ENCODE measurements around the gene PHACTR4. TPM values are rescaled to one million over a fixed set of nuclear protein-coding genes. Genes with fewer than 3 reads are reported as not detected.
"Not testable (repeated sequence)": the region's sequence is repeated elsewhere in the genome, so short reads cannot be mapped to it uniquely, and the experiment has no call there.

The PHACTR4 gene
- total RNA-seq, 2 donors from 2014 or later, result 14.5 to 32.6 TPM

DNA sequence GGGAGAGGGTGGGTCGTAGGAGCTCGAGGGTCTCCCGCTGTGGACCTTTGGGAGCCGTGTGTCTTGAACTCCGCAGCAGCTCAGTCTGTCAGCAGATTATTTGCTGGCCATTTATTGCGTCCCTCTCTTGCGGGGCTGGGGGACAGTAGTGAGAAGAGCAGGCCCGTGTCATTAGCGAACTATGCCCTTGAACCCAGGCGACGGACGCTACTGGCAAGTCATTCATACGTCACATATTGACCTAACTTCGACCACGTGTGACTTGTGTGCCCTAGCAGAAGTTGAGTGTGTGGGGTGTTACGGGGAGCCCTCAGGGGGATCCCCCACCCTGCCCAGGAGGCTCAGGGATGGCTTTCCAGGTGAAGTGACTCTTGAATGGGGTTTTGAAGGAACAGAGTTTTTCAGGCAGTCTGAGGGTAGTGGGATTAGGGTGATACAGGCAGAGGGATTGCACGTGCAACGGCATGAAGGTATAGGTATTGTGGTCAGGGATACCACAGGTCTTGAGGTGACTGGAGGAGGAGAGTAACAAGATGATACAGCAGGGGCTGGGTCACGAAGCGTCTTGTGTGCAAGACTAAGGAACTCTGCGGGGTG, 149.3 kb downstream of the PHACTR4 start:
- Histone ChIP-seq H3K27ac (peak overlapping the region; percentile 77 to 93 (median 87)), H3K27me3 (no peaks in the 10 kb centered on the region), H3K9me3 (no peaks in the 10 kb centered on the region), H3K36me3 (replicated peaks in 1 of 2; ENCODE audit: insufficient read depth in 1 of 2, low read depth in 2 of 2) (no peaks in the 10 kb centered on the region), H3K4me3 (peak overlapping the region in 1 of 2 donors; percentile 1), H3K4me1 (peaks cover 27% of the 10 kb centered on the region)
- peak in 1 of 4 donors; percentile 34 for DNase-seq
- no peak for ATAC-seq
- TF ChIP-seq, protein P1, sequence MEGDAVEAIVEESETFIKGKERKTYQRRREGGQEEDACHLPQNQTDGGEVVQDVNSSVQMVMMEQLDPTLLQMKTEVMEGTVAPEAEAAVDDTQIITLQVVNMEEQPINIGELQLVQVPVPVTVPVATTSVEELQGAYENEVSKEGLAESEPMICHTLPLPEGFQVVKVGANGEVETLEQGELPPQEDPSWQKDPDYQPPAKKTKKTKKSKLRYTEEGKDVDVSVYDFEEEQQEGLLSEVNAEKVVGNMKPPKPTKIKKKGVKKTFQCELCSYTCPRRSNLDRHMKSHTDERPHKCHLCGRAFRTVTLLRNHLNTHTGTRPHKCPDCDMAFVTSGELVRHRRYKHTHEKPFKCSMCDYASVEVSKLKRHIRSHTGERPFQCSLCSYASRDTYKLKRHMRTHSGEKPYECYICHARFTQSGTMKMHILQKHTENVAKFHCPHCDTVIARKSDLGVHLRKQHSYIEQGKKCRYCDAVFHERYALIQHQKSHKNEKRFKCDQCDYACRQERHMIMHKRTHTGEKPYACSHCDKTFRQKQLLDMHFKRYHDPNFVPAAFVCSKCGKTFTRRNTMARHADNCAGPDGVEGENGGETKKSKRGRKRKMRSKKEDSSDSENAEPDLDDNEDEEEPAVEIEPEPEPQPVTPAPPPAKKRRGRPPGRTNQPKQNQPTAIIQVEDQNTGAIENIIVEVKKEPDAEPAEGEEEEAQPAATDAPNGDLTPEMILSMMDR (IDR thresholded peaks at IDR 0.05), result no peak
- TF ChIP-seq POLR2A (IDR thresholded peaks at IDR 0.05), result no peak
- WGBS, 2 donors, result 11 to 20% methylated on average over 11 to 21 of the region's 21 CpGs
- intact Hi-C loops (cut with DNase I), result loop anchor here (5.0 kb wide), 1 partner anchor 83 kb away; no protein-coding TSS in a partner anchor

DNA sequence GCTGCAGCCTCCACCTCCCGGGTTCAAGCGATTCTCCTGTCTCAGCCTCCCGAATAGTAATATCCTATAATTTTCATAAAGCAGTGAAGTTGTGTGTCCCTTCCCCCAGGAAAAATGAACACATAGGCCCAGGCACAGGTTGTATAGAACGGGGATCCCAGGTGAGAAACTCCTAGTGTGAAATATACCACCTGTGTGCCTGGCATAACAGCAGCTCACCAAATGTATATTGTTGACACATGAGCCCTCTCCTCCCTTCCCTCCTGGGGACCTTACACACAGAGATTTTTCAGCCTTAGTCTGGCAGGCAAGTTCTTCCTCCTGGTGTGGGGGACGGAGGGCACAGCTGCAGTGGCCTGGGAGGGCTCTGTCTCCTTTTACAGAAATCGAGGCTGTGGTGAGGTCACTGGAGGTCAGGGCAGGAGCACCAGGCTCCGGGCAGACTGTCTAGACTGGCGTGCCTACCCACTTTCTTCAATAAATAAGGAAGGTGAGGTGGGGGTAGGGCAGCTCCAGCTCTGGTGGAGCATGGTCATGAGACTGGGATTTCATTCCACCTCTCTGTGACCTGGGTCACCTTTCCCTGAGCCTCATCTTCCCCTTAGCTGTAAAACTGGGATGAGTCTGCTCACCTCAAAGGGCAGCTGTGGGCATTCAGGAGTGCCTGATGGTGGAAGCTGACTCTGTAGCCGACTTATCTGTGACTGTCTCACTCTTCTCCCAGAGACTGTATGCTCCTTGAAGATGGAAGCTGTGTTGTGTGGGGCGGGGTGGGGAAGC, 150.6 kb downstream of the PHACTR4 start:
- Histone ChIP-seq H3K9me3 (no peaks in the 10 kb centered on the region), H3K36me3 (replicated peaks in 1 of 2; ENCODE audit: insufficient read depth in 1 of 2, low read depth in 2 of 2) (no peaks in the 10 kb centered on the region), H3K27me3 (no peaks in the 10 kb centered on the region), H3K4me3 (no peak overlapping the region), H3K4me1 (peaks cover 27% of the 10 kb centered on the region), H3K27ac (peak overlapping the region in 1 of 4 donors; percentile 36)
- WGBS, 2 donors, result 33 to 52% methylated on average over 6 to 10 of the region's 10 CpGs
- intact Hi-C loops (cut with DNase I), result loop anchor here (5.0 kb wide), 1 partner anchor 82 kb away; no protein-coding TSS in a partner anchor
- TF ChIP-seq, protein P1 (IDR thresholded peaks at IDR 0.05), result no peak
- TF ChIP-seq POLR2A (IDR thresholded peaks at IDR 0.05), result no peak
- ATAC-seq (no peak), DNase-seq (peak in 3 of 4 donors; percentile 41 to 69 (median 67))

DNA sequence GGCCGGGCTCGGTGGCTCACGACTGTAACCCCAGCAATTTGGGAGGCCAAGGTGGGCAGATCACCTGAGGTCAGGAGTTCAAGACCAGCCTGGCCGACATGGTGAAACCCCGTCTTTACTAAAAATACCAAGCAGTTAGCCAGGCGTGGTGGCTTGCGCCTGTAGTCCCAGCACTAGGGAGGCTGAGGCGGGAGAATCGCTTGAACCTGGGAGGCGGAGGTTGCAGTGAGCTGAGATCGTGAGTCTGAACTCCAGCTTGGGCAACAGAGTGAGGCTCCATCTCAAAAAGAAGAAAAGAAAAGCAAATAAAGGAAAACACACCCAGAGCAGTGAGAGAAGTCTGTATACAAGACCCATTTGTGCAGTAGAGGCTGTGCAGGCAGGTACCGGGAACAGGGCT, 151.3 kb downstream of the PHACTR4 start:
- ATAC-seq; H3K4me3 ChIP-seq; DNase-seq; H3K27me3 ChIP-seq; intact Hi-C loops (cut with DNase I); H3K36me3 ChIP-seq (replicated peaks in 1 of 2; ENCODE audit: insufficient read depth in 1 of 2, low read depth in 2 of 2); H3K27ac ChIP-seq; H3K9me3 ChIP-seq: not testable (repeated sequence)
- peaks cover 27% of the 10 kb centered on the region for H3K4me1 ChIP-seq
- WGBS, 2 donors, result 93 to 100% methylated on average over 9 to 12 of the region's 12 CpGs

DNA sequence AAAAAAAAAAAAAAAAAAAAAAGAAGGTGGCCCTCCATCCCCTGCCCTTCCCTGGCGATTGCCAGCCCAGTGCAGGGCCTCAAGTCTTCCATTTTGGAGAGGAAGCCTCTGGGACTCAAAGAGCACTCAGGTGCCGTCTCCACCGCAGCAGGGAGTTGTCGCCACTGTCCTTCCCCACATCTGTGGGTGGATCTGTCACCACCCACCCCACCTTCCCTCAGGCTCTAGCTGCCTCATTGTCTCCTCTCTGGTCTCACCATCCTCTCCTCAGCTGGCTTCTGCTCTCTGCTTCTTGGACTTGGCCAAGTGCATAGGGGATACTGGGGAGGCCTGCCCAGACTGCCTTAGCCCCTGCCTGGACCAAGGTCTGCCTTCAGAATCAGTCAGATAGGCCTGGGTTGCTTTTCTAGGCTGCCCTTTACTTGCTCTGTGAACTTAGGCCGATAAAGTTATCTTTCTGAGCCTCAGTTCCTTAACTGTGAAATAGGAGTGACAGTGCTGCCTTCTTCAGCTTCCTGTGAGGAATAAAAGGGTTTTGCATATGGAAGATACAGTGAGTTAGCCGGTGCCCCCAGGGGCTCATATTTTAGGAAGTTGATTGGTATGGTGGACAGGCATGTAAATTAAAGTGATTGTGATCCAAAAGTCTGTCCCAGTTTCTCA, 152.1 kb downstream of the PHACTR4 start:
- Histone ChIP-seq H3K4me3 (no peak overlapping the region), H3K27ac (no peak overlapping the region), H3K36me3 (replicated peaks in 1 of 2; ENCODE audit: insufficient read depth in 1 of 2, low read depth in 2 of 2) (no peaks in the 10 kb centered on the region), H3K4me1 (peaks cover 27% of the 10 kb centered on the region), H3K9me3 (no peaks in the 10 kb centered on the region), H3K27me3 (no peaks in the 10 kb centered on the region)
- WGBS, 2 donors, result 82% methylated on average over 6 of the region's 6 CpGs
- no peak for TF ChIP-seq POLR2A (IDR thresholded peaks at IDR 0.05)
- TF ChIP-seq, protein P1 (IDR thresholded peaks at IDR 0.05), result no peak
- intact Hi-C loops (cut with DNase I), result no loop called here
- ATAC-seq (no peak), DNase-seq (no peak)

DNA sequence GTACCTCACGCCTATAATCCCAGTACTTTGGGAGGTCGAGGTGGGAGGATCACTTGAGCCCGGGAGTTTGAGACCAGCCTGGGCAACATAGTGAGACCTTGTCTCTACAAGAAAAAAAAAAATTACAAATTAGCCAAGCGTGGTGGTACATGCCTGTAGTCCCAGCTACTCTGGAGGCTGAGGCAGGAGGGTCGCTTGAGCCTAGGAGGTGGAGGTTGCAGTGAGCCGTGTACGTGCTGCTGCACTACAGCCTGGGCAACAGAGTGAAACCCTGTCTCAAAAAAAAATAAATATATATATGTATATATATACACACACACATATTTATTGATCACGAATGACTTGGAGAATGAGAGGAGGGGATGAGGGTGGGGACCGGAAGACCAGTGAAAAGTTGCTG, 153.0 kb downstream of the PHACTR4 start:
- H3K27me3 ChIP-seq; H3K36me3 ChIP-seq (replicated peaks in 1 of 2; ENCODE audit: insufficient read depth in 1 of 2, low read depth in 2 of 2); H3K4me3 ChIP-seq; ATAC-seq; intact Hi-C loops (cut with DNase I); H3K9me3 ChIP-seq; DNase-seq; H3K27ac ChIP-seq: not testable (repeated sequence)
- WGBS, 2 donors, result 90 to 97% methylated on average over 9 of the region's 9 CpGs
- H3K4me1 ChIP-seq, result peaks cover 25% of the 10 kb centered on the region

DNA sequence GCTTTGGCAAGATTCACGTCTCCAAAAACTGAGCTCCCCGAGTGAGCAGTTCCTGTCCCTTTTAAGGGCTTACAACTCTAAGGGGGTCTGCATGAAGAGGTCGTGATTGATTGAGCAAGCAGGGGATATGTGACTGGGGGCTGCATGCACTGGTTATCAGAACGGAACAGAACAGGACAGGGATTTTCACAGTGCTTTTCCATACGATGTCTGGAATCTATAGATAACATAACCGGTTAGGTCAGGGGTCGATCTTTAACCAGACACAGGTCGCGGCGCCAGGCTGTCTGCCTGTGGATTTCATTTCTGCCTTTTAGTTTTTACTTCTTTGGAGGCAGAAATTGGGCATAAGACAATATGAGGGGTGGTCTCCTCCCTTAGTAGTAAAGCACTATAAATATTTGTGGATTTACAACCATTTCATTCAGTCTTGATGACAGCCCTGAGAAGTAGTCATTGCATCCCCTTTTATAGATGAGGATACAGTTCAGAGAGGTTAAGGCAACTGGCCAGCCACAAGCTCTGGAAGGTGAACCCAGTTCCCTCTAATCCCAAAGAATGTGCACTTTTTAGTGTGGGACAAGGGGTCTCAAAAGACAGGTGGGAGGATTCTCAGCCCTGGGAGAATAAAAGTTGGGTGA, 155.6 kb downstream of the PHACTR4 start:
- H3K9me3 ChIP-seq; intact Hi-C loops (cut with DNase I); H3K4me1 ChIP-seq; ATAC-seq; H3K27me3 ChIP-seq; DNase-seq; H3K36me3 ChIP-seq (replicated peaks in 1 of 2; ENCODE audit: insufficient read depth in 1 of 2, low read depth in 2 of 2); H3K4me3 ChIP-seq; H3K27ac ChIP-seq: not testable (repeated sequence)
- 43 to 48% methylated on average over 10 of the region's 10 CpGs for WGBS, 2 donors
